Ishikawa (cell line): ENCODE data around the gene PTPRN2.

Source experiments
- CREB1 ChIP-seq: IDR thresholded peaks from 2 replicates; pipeline ENCODE4 v1.6.1; 2012; ENCODE audit warnings: low read depth
- EGR1 ChIP-seq: IDR thresholded peaks from 2 replicates; pipeline ENCODE4 v1.6.1; 2012
- NFIC ChIP-seq: IDR thresholded peaks from 2 replicates; pipeline ENCODE4 v1.6.1; 2012
- TAF1 ChIP-seq: IDR thresholded peaks from 2 replicates; pipeline ENCODE4 v1.6.1; 2012; ENCODE audit warnings: low read depth, mild to moderate bottlenecking
- TCF12 ChIP-seq: IDR thresholded peaks from 2 replicates; pipeline ENCODE4 v1.6.1; 2012; ENCODE audit warnings: low read depth
- TEAD4 ChIP-seq: IDR thresholded peaks from 2 replicates; pipeline ENCODE4 v1.6.1; 2012
- TF ChIP-seq, protein P1 (sequence below): IDR thresholded peaks from 2 replicates; pipeline ENCODE4 v1.6.1; 2012
- TF ChIP-seq, protein P2 (sequence below): IDR thresholded peaks from 2 replicates; pipeline ENCODE4 v1.6.1; 2012

DNA sequence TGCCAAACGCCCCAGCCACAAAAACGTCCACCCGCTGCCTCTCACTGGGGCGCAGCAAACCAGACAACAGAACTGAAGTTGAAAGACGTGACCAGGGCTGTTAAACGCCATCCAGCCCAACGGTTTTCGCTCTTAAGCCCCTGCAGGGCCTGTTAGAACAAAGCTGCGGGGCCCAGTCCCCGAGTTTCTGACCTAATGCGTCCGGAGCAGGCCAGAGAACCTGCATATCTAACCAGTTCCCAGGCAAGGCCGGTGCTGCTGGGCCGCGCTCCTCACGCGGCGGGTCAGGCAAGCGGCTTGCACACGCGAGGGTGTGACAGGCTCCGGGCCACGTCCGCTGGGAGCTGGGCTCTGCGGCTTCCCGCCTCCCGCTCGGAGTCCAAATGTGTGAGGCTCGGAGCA is 87.0 kb downstream of the PTPRN2 start:
- TF ChIP-seq, protein P1, sequence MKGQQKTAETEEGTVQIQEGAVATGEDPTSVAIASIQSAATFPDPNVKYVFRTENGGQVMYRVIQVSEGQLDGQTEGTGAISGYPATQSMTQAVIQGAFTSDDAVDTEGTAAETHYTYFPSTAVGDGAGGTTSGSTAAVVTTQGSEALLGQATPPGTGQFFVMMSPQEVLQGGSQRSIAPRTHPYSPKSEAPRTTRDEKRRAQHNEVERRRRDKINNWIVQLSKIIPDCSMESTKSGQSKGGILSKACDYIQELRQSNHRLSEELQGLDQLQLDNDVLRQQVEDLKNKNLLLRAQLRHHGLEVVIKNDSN: no peak
- TF ChIP-seq CREB1: no peak
- TF ChIP-seq, protein P2, sequence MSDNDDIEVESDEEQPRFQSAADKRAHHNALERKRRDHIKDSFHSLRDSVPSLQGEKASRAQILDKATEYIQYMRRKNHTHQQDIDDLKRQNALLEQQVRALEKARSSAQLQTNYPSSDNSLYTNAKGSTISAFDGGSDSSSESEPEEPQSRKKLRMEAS: no peak
- TF ChIP-seq EGR1: no peak
- TF ChIP-seq TEAD4: no peak
- TF ChIP-seq NFIC: no peak
- TF ChIP-seq TAF1: no peak
- no peak for TF ChIP-seq TCF12
